K562 (cell line): ENCODE results near the gene ATP6V0A1. TPM values are rescaled to one million over a fixed set of nuclear protein-coding genes. Genes with fewer than 3 reads are reported as not detected.

Experiments used
- ATAC-seq: fragments of 200-7000 bp; cut with Tn5 transposase; 3 replicates; pipeline ENCODE4 v1.9.1; 2020; ENCODE audit warnings: moderate library complexity
- BruUV-seq: library from RNA; stranded (reverse); fragments of 400-500 nt; replicated peaks from 2 replicates; lab custom pipeline; 2021; lab: Mats Ljungman, UMichigan
- CTCF ChIA-PET: fragments of 300-600 bp; formaldehyde crosslinking; extraction: SDS; loops from one replicate; lab custom pipeline; 2021; ENCODE audit warnings: low intra/inter-chr PET ratio; lab: Yijun Ruan, JAX
- POLR2A ChIA-PET: fragments of 300-600, 350-650 bp; sonication (Branson Sonifier 250); formaldehyde crosslinking; extraction: SDS; loops from one replicate; lab custom pipeline; 2021; ENCODE audit warnings: antibody characterized with exemption, inconsistent platforms; lab: Yijun Ruan, JAX
- DNase-seq, 4 experiments: peaks; one replicate each; pipeline versions ENCODE4 v3.0.0 to v3.0.0-alpha.2; 2011 to 2018; ENCODE audit warnings: low spot score in 3 of 4, mixed read lengths in 3 of 4; ENCODE audit errors: extremely low read depth in 1 of 4
- FAIRE-seq: peaks from 2 replicates; lab custom pipeline; 2011; peaks lifted over from hg19 to GRCh38; lab: Jason Lieb, UNC
- H2AFZ ChIP-seq: 2 replicates; pipeline ENCODE4 v1.6.0; 2011; ENCODE audit warnings: low read depth, low read length, control low read depth, inconsistent platforms
- H3K27ac ChIP-seq: fragments of 200-600 bp; 3 replicates; pipeline ENCODE4 v1.8.0; 2011; ENCODE audit warnings: low read depth, mild to moderate bottlenecking, control low read depth, inconsistent platforms, low read length, moderate library complexity, mixed read lengths; ENCODE audit errors: extremely low read depth
- H3K27me3 ChIP-seq, 2 experiments: fragments of 300-600 bp in 1 of 2; 2 replicates in 1 of 2; 3 replicates in 1 of 2; pipeline versions ENCODE4 v1.6.0 to v1.8.0; 2011; ENCODE audit warnings: inconsistent platforms in 2 of 2, low read length in 2 of 2, mild to moderate bottlenecking in 1 of 2, mixed read lengths in 1 of 2, moderate library complexity in 1 of 2; ENCODE audit not compliant: control insufficient read depth in 2 of 2, insufficient read depth in 2 of 2
- H3K36me3 ChIP-seq: fragments of 300-600 bp; 3 replicates; pipeline ENCODE4 v1.8.0; 2011; ENCODE audit warnings: mild to moderate bottlenecking, low read length, inconsistent platforms; ENCODE audit not compliant: control insufficient read depth, insufficient read depth
- H3K4me1 ChIP-seq, 2 experiments: fragments of 200-600 bp in 1 of 2; replicated peaks in 1 of 2; 2 replicates in 1 of 2; 3 replicates in 1 of 2; pipeline versions ENCODE4 v1.5.1 to v1.8.0; 2011; ENCODE audit warnings: inconsistent platforms in 2 of 2, low read length in 2 of 2, mild to moderate bottlenecking in 1 of 2, mixed read lengths in 1 of 2, moderate library complexity in 1 of 2; ENCODE audit not compliant: control insufficient read depth in 2 of 2, insufficient read depth in 2 of 2
- H3K4me2 ChIP-seq: 2 replicates; pipeline ENCODE4 v1.6.1; 2011; ENCODE audit warnings: low read length, control low read depth, inconsistent platforms, mixed read lengths; ENCODE audit not compliant: insufficient read depth
- H3K4me3 ChIP-seq: fragments of 200-600 bp; sonication (generic), shearing (Covaris generic); 2 replicates; pipeline ENCODE4 v1.5.1; 2016; ENCODE audit warnings: control low read depth, inconsistent platforms
- H3K79me2 ChIP-seq: fragments of 200-600 bp; 3 replicates; pipeline ENCODE4 v1.8.0; 2011; ENCODE audit warnings: low read length, inconsistent platforms; ENCODE audit not compliant: control insufficient read depth, insufficient read depth
- H3K9ac ChIP-seq, 2 experiments: 2 replicates each; pipeline versions ENCODE4 v1.6.0 to v1.6.1; 2011; ENCODE audit warnings: low read depth in 2 of 2, low read length in 2 of 2, control low read depth in 1 of 2, inconsistent platforms in 1 of 2, mild to moderate bottlenecking in 1 of 2, mixed read lengths in 1 of 2; ENCODE audit not compliant: insufficient read depth in 1 of 2
- H3K9me1 ChIP-seq: one replicate; pipeline ENCODE4 v1.6.0; 2011; ENCODE audit warnings: inconsistent platforms, mild to moderate bottlenecking, low read length, moderate library complexity; ENCODE audit not compliant: control insufficient read depth, insufficient read depth
- H3K9me3 ChIP-seq: replicated peaks from 2 replicates; pipeline ENCODE4 v1.5.1; 2011; ENCODE audit warnings: low read depth, low read length, inconsistent platforms; ENCODE audit not compliant: control insufficient read depth, insufficient read depth
- H4K20me1 ChIP-seq: replicated peaks from 2 replicates; pipeline ENCODE4 v1.6.1; 2011; ENCODE audit warnings: low read length, inconsistent platforms, mixed read lengths; ENCODE audit not compliant: control insufficient read depth, insufficient read depth
- CBFB ChIP-seq: sonication (generic); formaldehyde crosslinking; IDR thresholded peaks from 2 replicates; pipeline ENCODE4 v1.4.0; 2020; ENCODE audit warnings: mild to moderate bottlenecking, missing genetic modification reagents
- CBX3 ChIP-seq, 2 experiments: IDR thresholded peaks; 1 replicate in 1 of 2; 2 replicates in 1 of 2; pipeline ENCODE4 v1.6.1; 2012; ENCODE audit warnings: inconsistent platforms in 2 of 2, low read length in 2 of 2, borderline replicate concordance in 1 of 2, control low read depth in 1 of 2
- CGGBP1 ChIP-seq: fragments of 250-450 bp; sonication (Bioruptor Pico); IDR thresholded peaks from 2 replicates; pipeline ENCODE4 v1.9.0; 2021; ENCODE audit warnings: mild to moderate bottlenecking
- GATAD2B ChIP-seq: fragments of 450-650 bp; IDR thresholded peaks from 2 replicates; pipeline ENCODE4 v1.6.1; 2017; ENCODE audit warnings: mild to moderate bottlenecking, borderline replicate concordance
- NFXL1 ChIP-seq: fragments of 450-650 bp; formaldehyde crosslinking; IDR thresholded peaks from 2 replicates; pipeline ENCODE4 v1.4.0; 2021; ENCODE audit warnings: mild to moderate bottlenecking
- RBBP5 ChIP-seq: fragments of 200-600 bp; sonication (generic); IDR thresholded peaks from 2 replicates; pipeline ENCODE4 v1.6.1; 2012; ENCODE audit warnings: borderline replicate concordance, mild to moderate bottlenecking, low read length, control low read depth, inconsistent platforms; ENCODE audit not compliant: insufficient read depth, poor library complexity, severe bottlenecking
- RCOR1 ChIP-seq, 2 experiments: IDR thresholded peaks; 2 replicates each; pipeline ENCODE4 v1.6.1; 2012; ENCODE audit warnings: low read depth in 2 of 2, low read length in 2 of 2, borderline replicate concordance in 1 of 2, improper control_type of control experiment in 1 of 2
- SIX5 ChIP-seq, 2 experiments: IDR thresholded peaks; 2 replicates each; pipeline ENCODE4 v1.6.1; 2011; ENCODE audit warnings: low read length in 2 of 2, borderline replicate concordance in 1 of 2, low read depth in 1 of 2, mild to moderate bottlenecking in 1 of 2, moderate library complexity in 1 of 2; ENCODE audit not compliant: insufficient read depth in 1 of 2
- SNIP1 ChIP-seq: fragments of 450-650 bp; IDR thresholded peaks from 2 replicates; pipeline ENCODE4 v1.7.1; 2017; ENCODE audit warnings: low read depth, mild to moderate bottlenecking
- THRB ChIP-seq: fragments of 450-650 bp; formaldehyde crosslinking; conservative IDR thresholded peaks from 2 replicates; pipeline ENCODE4 v1.4.0; 2022; ENCODE audit warnings: mild to moderate bottlenecking, missing genetic modification characterization
- TOE1 ChIP-seq, 2 experiments: fragments of 450-650 bp in 1 of 2; sonication (generic) in 1 of 2; formaldehyde crosslinking in 1 of 2; IDR thresholded peaks; 2 replicates each; pipeline versions ENCODE4 v1.7.1 to v1.8.0; 2016 to 2022; ENCODE audit warnings: borderline replicate concordance in 2 of 2, mild to moderate bottlenecking in 2 of 2, antibody characterized with exemption in 1 of 2, inconsistent platforms in 1 of 2, low read depth in 1 of 2, missing genetic modification reagents in 1 of 2, moderate library complexity in 1 of 2
- TSHZ1 ChIP-seq: fragments of 250-450 bp; sonication (Bioruptor Pico); IDR thresholded peaks from 2 replicates; pipeline ENCODE4 v1.4.0; 2020; ENCODE audit warnings: mild to moderate bottlenecking, moderate library complexity
- ZNF583 ChIP-seq: fragments of 250-450 bp; sonication (Bioruptor Pico); IDR thresholded peaks from 2 replicates; pipeline ENCODE4 v1.4.0; 2020
- ZNF584 ChIP-seq: fragments of 200-800 bp; sonication (Bioruptor generic); IDR thresholded peaks from 2 replicates; pipeline ENCODE4 v1.6.1; 2016; ENCODE audit warnings: low read depth, mild to moderate bottlenecking, missing genetic modification characterization, missing compliant biosample characterization
- ZZZ3 ChIP-seq: fragments of 450-650 bp; IDR thresholded peaks from 2 replicates; pipeline ENCODE4 v1.6.1; 2016; ENCODE audit warnings: antibody characterized with exemption, mild to moderate bottlenecking, moderate library complexity
- WGBS: fragments of 100-300 bp; shearing (Covaris generic); methylation state at CpG from one replicate; pipeline ENCODE4 v1.1.6; 2016; ENCODE audit warnings: low coverage, mixed read lengths; ENCODE audit not compliant: insufficient coverage; ENCODE audit errors: missing lambda C conversion rate; 5-methylcytosine and 5-hydroxymethylcytosine counted together
- in situ Hi-C: fragments of 300-500 bp; cut with MboI; formaldehyde crosslinking; loops from 4 replicates; pipeline ENCODE4 v1.15.0; 2018; ENCODE audit warnings: inconsistent platforms, mixed read lengths
- intact Hi-C: fragments of 100-400 bp; cut with micrococcal nuclease; formaldehyde crosslinking; loops from 2 replicates; pipeline ENCODE4 v1.14.2; 2022
- polyA plus RNA-seq, 8 experiments: library from polyadenylated mRNA; depleted of rRNA in 4 of 8; stranded (reverse) in 5 of 8; unstranded in 3 of 8; fragments of >200 nt; fragmentation: Nextera tagmentation in 2 of 8; fragmentation: Illumina TruSeq in 1 of 8; extraction: Ambion mirVana in 2 of 8; extraction: Trizol in 1 of 8; gene quantifications; 2 replicates each; pipeline versions ENCODE4 v1.2.1 to v1.2.3, GENCODE V29; 2011 to 2014; ENCODE audit warnings: inconsistent platforms in 1 of 8, missing spikeins in 1 of 8
- total RNA-seq, 7 experiments: library from RNA; depleted of rRNA in 6 of 7; stranded (reverse); fragments of >200 nt in 6 of 7; fragmentation: Illumina TruSeq in 2 of 7; extraction: Trizol in 2 of 7; gene quantifications; 2 replicates each; pipeline versions ENCODE4 v1.2.1 to v1.2.3, GENCODE V29; 2011 to 2021; ENCODE audit warnings: low replicate concordance in 1 of 7

The ATP6V0A1 gene
- total and polyA plus RNA-seq, 9 of the 15 experiments (the other 6 are each of a cell fraction or from before 2014, with no cell fraction given): 11.8 to 158 (median 75.5) TPM

- no peak for FAIRE-seq
- TF ChIP-seq SIX5 (IDR thresholded peaks at IDR 0.05; ENCODE audit: borderline replicate concordance in 1 of 2, insufficient read depth in 1 of 2, low read depth in 1 of 2, low read length in 2 of 2) (no peak), CBFB (no peak), ZNF584 (no peak), SNIP1 (no peak), GATAD2B (no peak), TSHZ1 (CRISPR knock-in tag) (no peak), NFXL1 (CRISPR knock-in tag) (no peak), RCOR1 (IDR thresholded peaks at IDR 0.05; ENCODE audit: borderline replicate concordance in 1 of 2, low read depth in 2 of 2, low read length in 2 of 2) (no peak), CGGBP1 (CRISPR knock-in tag) (no peak), RBBP5 (no peak), ZNF583 (CRISPR knock-in tag) (no peak), TOE1 (IDR thresholded peaks at IDR 0.05; ENCODE audit: borderline replicate concordance) (no peak), TOE1 (CRISPR knock-in tag; IDR thresholded peaks at IDR 0.05; ENCODE audit: borderline replicate concordance, low read depth) (no peak), THRB (CRISPR knock-in tag) (no peak), ZZZ3 (no peak), CBX3 (IDR thresholded peaks at IDR 0.05; ENCODE audit: borderline replicate concordance in 1 of 2, low read length in 2 of 2) (no peak)
Measured at GRCh38 chr17:42472709-42473521, 14.2 kb downstream of the ATP6V0A1 start.

More at GRCh38 chr17:42472709-42473521, 14.2 kb downstream of the ATP6V0A1 start:
- 86% methylated on average over 8 of the region's 8 CpGs for WGBS
- Histone ChIP-seq H3K9me1 (no peaks in the 10 kb centered on the region), H4K20me1 (no peaks in the 10 kb centered on the region), H3K4me3 (no peak overlapping the region), H3K9me3 (no peaks in the 10 kb centered on the region), H3K4me1 (no peaks in the 10 kb centered on the region), H3K27ac (no peak overlapping the region), H3K79me2 (peaks cover 4% of the 10 kb centered on the region; the same call in 2 of the 3 replicates), H3K36me3 (peaks cover 91% of the 10 kb centered on the region), H3K9ac (no peak overlapping the region), H3K27me3 (no peaks in the 10 kb centered on the region), H2AFZ (no peak overlapping the region), H3K4me2 (no peak overlapping the region)
- ATAC-seq (no peak), DNase-seq (peak in 1 of 4 experiments; percentile 1)
- intact Hi-C loops: loop anchor here (5.0 kb wide), 1 partner anchor 44 kb away; no protein-coding TSS in a partner anchor
- TSS peak; percentile 16 for BruUV-seq
- in situ Hi-C loops: no loop called here
- POLR2A ChIA-PET: interaction anchor here (2.3 kb wide), 1 partner anchor 45 kb away, joined by 4 read pairs; no protein-coding TSS in a partner anchor
- CTCF ChIA-PET: no interaction called here
